ENCODE data around the gene LINGO1.

Gene LINGO1

GRCh38 chr15:77574521-77575202, 58.0 kb downstream of the LINGO1 start:
- DNase-seq (ENCODE audit: extremely low read depth in 1 of 2, low read depth in 1 of 2) = no peak

- DNase-seq (ENCODE audit: extremely low read depth in 1 of 2, low read depth in 1 of 2) = no peak
Measured at GRCh38 chr15:77573802-77574201, 58.9 kb downstream of the LINGO1 start.

- no peak for DNase-seq (ENCODE audit: extremely low read depth in 1 of 2, low read depth in 1 of 2)
Measured at GRCh38 chr15:77572186-77572585, 60.5 kb downstream of the LINGO1 start.

GRCh38 chr15:77571741-77572140, 61.0 kb downstream of the LINGO1 start:
- DNase-seq (ENCODE audit: extremely low read depth in 1 of 2, low read depth in 1 of 2) = no peak

GRCh38 chr15:77571181-77571580, 61.5 kb downstream of the LINGO1 start:
- DNase-seq (ENCODE audit: extremely low read depth in 1 of 2, low read depth in 1 of 2) = no peak

- DNase-seq (ENCODE audit: extremely low read depth in 1 of 2, low read depth in 1 of 2) = no peak
Measured at GRCh38 chr15:77569729-77570125, 63.0 kb downstream of the LINGO1 start.

- no peak for DNase-seq (ENCODE audit: extremely low read depth in 1 of 2, low read depth in 1 of 2)
Measured at GRCh38 chr15:77568973-77569728, 63.6 kb downstream of the LINGO1 start.

GRCh38 chr15:77568014-77568972, 64.4 kb downstream of the LINGO1 start:
- DNase-seq (ENCODE audit: extremely low read depth in 1 of 2, low read depth in 1 of 2) = no peak

- no peak for DNase-seq (ENCODE audit: extremely low read depth in 1 of 2, low read depth in 1 of 2)
Measured at GRCh38 chr15:77567202-77567601, 65.5 kb downstream of the LINGO1 start.

- no peak for DNase-seq (ENCODE audit: extremely low read depth in 1 of 2, low read depth in 1 of 2)
Measured at GRCh38 chr15:77566092-77566491, 66.6 kb downstream of the LINGO1 start.

GRCh38 chr15:77565378-77565915, 67.3 kb downstream of the LINGO1 start:
- DNase-seq (ENCODE audit: extremely low read depth in 1 of 2, low read depth in 1 of 2) = no peak

- DNase-seq (ENCODE audit: extremely low read depth in 1 of 2, low read depth in 1 of 2) = no peak
Measured at GRCh38 chr15:77564938-77565337, 67.8 kb downstream of the LINGO1 start.

- DNase-seq (ENCODE audit: extremely low read depth in 1 of 2, low read depth in 1 of 2) = no peak
Measured at GRCh38 chr15:77564341-77564740, 68.4 kb downstream of the LINGO1 start.

GRCh38 chr15:77563623-77564156, 69.0 kb downstream of the LINGO1 start:
- no peak for DNase-seq (ENCODE audit: extremely low read depth in 1 of 2, low read depth in 1 of 2)

Measured in activated CD8-positive, alpha-beta memory T cell treated with anti-CD3 and anti-CD28 coated beads for 1 hour (primary cell).